HG03175 (cell line): ENCODE results near the gene SNX18.

Experiments
- ATAC-seq: cut with Tn5 transposase; IDR thresholded peaks from one replicate; pipeline ENCODE4 v1.9.1; 2021; ENCODE audit warnings: mild to moderate bottlenecking, moderate library complexity; ENCODE audit not compliant: unreplicated experiment

Gene SNX18

DNA sequence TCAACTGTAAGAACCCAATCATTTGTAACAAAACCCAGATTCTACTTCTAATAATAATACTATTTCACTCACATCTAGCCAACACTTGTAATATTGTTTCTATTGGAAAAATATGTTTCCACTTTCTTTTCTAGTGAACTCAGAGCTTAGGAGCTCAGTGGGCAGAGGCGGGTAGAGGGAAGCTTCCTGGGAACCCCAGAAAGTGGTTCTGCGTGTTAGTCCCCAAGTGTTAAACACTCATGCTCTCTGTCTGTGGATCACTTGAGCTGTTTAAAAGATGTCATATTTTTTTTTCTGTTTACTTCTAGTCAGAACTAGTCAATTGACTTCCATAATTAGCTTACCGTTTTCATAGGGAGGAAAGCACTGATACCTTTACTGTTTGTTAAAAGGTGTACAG is 20.6 kb downstream of the SNX18 start:
- no peak for ATAC-seq

DNA sequence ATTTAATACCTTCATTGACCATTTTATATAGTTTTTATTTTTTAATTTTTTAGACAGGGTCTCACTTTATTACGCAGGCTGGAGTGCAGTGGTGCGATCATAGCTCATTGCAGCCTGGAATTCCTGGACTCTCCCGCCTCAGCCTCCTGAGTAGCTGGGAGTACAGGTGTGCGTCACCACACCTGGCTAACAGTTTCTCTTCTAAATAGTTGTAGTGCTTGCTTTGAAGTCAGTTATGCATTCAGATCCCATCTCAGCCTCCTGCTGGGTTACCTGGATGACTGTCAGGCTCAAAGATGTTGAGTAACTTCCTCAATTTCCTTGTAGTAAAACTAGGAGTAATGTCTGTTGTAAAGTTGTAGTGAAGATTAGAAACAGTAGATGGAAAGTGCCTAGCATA is 21.4 kb downstream of the SNX18 start:
- no peak for ATAC-seq

DNA sequence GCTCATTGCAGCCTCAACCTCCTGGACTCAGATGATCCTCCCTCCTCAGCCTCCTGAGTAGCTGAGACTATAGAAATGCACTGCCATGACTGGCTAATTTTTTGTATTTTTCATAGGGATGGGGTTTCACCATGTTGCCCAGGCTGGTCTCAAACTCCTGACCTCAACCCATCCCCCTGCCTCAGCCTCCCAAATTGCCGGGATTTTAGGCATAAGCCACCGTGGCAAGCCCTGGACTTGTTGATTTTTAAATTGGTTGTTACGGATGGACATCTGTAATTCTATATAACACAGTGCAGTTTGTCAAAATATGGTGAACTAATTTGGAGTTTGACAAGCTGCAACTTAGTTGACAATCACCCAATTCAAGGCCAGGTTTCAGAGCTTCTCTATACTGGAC is 22.7 kb downstream of the SNX18 start:
- ATAC-seq, result no peak

DNA sequence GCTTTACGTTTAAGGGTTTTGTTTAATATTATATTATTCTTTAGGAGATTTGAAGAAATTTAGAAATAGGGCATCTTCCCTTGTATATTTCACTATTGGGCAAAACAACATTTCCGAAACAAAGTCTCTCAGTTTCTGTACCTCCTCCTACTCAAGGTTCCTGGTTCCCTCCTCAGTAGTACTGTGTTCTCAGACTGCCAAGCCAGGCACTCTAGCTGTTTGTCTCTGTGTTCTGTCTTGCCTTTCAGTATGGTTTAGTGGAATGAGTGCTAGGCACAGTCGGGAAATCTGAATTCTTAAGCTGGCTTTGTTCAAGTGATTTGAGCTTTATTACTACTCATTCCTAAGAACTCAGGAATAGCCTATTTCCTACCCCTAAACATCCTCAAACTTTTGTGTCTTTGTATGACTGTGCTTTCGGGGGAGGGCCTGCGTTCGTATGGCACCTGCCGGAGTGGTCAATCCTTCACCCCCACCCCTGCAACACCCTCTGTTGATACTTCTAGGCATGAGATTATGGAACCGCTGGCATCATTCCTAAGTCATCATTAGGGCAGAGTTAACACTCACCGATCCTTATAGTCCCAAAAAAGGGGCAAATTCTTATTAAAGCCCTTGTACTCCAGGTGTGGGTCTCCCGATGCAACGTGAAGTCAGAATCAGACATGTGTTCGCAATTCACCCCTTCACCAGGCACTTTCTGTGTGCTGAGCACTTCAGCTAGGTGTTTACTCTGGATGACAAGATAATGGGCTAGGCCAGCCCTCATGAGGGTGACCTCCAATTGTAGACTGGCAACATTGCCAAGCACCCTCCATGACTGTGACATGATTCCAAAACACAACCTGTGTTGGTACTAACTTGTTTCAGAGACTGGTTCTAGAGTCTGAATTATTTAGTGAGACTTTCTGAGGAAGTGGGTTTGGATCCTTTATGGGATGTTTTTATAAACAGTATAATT is 24.5 kb downstream of the SNX18 start:
- ATAC-seq, result no peak

DNA sequence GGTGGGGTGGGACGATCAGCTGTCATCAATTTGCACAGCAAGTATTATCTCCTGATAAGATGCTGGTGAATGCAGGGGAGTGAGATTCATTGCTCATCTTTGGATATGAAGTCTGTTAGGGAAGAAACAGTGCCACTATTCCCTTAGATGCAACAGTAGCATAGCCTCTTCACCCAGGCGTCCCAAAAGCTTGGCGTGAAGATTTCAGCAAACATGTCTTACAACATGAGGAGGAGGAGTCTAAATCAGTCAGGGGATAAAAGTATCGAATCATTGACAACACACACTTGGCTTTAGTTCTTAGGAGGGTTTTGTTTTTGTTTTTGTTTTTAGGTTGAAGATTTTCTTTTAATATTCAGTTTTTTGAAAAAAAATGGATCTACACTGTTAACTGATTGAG is 26.5 kb downstream of the SNX18 start:
- ATAC-seq, result no peak

DNA sequence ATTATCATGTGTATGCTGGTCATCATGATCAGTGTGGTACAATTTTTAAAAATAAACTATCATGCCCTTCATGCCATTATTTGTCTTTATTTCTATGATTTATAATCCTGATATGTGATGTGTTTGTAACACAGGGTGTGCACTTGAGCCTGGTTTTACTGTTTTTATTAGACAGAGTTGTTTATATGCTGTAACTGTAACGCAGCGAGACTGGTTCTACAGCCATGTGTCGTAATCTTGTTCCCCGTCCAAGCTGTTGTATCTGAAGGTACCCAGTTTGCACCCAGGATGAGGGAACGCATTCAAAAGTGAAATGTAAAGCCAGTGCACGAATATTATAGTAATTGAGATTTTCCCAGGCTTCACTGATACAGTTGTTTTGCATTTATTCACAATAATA is 28.2 kb downstream of the SNX18 start:
- ATAC-seq, result no peak

DNA sequence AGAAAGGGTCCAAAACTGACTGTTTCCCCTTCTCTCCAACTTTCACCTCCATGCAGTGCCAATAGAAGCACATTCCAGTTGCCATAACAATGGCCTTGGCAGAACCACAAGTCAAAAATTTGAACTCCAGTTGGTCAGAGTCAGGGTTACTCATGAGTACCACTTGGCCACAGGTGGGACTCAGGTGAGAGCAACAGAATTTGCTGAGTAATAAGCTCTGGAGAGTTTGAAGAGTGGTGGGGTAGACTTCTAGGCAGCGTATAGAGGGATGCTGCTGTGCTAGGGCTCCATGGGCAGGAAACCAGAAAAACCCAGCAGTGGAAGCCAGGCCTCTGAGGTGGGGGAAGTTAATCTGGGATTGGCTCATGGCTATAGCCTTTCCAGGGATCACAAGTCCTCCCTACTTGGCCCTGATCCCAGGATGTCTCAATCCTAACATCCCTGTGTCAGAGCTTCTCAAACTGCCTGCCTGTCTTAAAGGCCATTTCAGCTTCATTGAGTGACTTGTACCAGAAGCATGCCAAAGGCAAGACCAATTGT is 30.2 kb downstream of the SNX18 start:
- ATAC-seq, result no peak

DNA sequence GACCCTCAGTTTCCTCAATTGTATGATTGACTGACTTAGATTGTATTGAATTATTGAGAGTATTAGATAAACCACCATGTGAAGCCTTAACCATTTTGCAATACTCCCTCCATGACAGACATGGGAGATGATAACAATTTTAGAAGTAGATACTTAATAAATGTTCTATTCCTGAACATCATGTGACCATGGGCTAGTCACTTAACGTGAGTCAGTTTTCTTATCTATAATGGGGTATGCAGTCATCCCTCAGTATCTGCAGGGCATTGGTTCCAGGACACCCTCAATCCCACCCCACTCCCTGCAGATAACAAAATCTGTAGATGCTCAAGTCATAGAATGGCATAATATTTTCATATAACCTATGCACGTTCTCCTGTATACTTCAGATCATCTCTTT is 31.0 kb downstream of the SNX18 start:
- no peak for ATAC-seq

DNA sequence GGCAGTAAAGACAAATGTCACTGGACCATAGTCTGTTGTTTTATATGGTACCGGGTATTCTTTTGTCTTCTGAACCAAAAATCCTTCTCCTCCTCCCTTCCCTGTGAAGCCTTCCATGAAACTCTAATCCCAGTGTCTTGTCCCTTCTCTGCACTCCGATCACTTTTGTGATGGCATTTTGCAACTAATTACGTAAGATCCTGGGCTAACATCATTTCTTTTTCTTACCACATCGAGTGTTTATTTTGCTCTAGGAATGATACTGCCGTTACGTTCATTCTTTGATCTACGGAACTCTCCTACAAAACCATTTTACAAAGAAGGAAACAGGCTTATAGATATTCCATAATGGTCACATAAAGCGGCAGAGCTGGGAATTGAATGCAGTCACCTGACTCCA is 33.7 kb downstream of the SNX18 start:
- no peak for ATAC-seq

DNA sequence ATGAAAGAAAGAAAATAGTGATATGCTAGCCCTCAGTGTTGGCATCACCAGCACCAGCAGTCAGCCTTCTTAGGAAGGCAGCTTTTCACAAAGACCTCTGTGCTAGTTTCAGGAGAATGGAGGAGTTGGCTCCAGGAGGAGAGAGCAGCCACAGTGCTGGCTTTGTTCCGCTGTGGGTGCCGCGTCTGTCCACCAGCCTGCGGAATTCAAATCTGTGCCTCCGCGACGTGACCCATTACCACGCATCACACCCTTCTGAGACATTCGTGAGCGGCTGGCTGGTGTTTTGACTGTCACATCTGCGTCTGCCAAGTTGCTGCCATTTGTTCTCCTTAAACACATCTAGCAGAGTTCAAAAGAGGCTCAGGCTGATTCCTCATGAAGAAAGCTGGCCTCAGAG is 34.4 kb downstream of the SNX18 start:
- ATAC-seq, result no peak

DNA sequence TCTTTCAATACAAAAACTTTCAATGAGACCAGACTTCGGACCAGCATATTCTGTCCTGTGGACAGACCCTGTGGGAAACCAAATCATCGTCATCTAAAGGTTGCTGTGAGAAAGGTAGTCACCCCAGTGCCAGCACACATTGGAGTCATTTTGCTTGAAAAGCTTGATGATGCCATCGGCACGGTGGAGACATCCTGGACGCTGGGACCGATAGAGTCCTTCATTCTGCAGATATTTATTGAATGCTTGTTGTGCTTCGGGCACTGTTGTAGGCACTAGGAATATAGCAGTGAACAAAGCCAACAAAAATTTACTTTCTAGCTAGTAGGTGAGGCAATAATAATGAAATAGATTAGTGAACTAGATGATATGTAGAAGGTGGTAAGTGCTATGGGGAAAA is 34.9 kb downstream of the SNX18 start:
- ATAC-seq, result no peak

DNA sequence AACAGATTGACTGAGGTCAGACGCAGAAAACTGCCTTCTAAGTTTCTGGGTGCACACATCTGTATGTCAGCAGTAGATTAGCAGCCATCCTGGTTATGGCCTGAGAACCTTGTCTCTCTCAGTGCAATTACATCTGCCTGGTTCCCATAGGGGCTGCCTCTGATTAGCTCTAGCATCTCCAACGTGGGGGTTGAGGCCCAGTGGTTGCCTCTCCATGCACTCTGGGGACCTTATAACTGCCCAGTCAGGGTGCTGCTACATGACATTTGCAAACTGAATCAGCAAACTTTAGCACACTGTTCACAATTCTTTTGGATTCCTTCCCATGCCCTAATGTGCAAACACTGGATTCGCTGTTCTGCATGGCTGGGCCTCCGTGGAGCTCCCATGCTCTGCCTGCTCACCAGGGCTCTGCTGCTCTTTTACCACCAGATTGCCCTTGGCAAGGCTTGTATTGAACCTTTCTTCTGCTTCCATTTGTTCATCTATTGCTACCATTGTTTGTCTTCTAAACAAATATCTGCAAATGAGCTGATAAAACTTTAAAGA is 36.2 kb downstream of the SNX18 start:
- ATAC-seq, result no peak

DNA sequence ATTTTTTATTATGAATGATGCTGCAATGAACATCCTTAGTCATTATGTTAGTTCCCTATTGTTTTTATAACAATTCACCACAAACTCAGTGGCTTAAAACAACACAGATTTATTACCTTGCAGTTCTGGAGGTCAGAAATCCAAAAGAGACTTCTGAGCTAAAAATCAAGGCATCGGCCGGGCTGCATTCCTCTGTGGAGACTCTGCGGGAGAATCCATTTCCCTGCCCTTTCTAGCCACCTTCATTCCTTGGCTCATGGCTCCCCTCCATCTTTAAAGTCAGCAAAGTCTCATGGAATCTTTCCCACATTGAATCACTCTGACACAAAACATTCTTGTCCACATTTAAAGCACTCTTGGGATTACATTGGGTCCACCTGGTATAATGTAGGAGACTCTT is 38.6 kb downstream of the SNX18 start:
- ATAC-seq, result no peak

DNA sequence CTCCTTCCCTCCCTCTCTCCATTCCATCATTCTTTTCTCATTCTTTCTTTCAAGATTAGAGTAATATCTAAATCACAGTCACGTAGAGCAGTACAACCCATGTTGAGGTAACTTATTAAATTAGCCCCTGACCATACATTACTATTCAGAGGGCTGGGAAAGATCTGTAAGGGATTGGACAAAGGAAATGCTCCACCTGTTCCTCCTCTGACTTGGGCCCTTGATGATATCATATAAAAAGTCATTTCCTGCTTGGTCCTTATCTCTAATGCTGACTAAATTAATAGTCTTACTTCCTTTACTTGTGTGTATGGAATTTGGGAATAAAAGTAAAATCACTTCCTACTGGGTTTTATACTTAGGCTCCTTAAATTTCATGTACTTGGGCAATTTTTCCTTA is 40.8 kb downstream of the SNX18 start:
- ATAC-seq, result no peak

DNA sequence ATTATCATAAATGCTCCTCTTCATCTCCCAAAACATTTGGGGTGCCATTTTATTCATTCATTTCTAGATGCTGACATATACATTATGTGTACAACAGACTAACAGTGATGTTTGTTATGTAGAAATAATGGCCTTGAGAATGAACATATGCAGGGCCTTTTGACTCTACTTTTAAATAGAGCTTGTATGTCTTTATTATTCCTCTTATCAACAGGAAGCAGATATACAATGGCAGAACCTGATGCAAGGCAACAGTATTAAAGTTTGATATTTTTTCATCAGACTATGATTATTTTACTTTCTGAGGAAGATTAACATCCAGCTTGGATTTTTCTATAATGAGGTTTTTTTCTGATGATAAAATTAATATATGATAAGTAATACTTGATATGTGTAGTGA is 44.1 kb downstream of the SNX18 start:
- no peak for ATAC-seq

DNA sequence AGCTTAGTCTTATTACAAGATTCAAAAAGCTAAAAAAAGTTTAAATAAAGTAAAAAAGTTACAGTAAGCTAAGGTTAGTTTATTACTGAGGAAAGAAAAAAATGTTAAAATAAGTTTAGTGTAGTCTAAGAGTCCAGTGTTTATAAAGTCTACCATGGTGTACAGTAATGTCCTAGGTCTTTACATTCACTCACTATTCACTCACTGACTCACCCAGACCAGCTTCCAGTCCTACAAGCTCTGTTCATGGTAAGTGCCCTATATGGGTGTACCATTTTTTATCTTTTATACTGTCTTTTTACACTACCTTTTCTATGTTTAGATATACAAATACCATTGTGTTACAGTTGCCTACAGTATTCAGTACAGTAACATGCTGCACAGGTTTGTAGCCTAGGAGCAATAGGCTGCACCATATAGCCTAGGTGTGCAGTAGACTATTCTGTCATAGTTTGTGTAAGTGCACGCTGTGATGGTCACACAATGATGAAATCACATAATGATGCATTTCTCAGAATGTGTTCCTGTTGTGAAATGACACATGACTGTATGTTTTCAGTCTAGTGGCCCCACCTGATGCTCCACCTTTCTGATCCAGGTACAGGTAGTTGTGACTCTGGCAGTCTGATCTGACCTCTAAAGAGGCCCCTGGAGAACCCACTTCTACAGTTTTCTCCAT is 45.7 kb downstream of the SNX18 start:
- no peak for ATAC-seq

DNA sequence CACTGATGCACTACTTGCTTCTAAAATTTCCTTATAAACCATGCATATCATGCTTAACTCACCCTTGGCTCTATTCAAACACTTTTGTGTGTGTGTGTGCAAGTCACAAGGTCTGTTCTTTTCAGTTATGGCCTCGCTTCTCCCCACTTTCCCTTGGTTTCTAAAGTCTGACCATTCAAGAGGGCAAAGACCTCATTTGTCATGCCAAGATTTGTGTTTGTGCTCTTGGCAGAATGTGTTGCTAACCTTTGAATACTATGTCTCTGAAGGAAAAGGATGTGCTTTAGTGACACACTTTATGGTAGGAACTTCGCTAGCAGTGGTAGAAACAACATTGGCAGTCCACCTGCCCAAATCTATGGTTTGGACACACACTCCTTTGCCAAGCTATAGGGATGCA is 50.4 kb downstream of the SNX18 start:
- ATAC-seq, result no peak

DNA sequence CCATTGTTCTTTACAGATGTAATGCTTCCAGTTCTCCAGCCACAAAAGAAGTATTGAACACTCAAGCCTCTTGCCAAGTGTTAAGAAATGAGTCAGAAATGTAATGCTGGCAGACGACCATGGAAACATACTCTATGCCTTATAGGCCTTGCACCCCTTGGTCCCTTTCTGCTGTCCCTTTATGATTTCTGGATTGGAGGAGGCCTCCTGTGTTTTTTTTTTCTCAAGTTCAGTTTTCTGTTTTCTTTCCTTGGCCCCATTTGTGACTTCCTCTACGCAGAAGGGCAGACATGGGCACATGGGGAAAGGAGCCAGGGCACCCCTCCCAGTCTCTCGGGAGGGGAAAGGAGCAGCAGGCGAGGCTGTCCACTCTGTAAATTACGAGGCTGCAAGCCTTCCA is 53.4 kb downstream of the SNX18 start:
- no peak for ATAC-seq

DNA sequence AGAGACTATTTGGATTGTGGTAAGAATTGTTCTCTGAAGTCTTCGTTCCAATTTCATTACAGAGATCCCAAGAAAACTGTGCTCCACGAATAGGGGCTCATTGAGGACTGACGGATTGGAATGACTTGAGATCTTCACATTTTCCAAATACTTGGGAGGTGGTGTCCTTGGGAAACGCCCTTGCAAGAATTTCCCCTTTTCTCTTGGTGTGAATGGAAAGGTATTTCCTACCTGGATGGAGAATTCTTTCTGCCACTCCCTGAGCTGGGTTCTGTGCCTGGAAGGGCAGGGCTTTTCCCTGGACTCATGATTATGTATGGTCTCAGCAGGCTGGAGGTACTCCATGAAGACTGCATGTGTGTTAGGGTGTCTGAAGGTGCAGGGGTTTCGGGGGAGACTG is 53.9 kb downstream of the SNX18 start:
- no peak for ATAC-seq

DNA sequence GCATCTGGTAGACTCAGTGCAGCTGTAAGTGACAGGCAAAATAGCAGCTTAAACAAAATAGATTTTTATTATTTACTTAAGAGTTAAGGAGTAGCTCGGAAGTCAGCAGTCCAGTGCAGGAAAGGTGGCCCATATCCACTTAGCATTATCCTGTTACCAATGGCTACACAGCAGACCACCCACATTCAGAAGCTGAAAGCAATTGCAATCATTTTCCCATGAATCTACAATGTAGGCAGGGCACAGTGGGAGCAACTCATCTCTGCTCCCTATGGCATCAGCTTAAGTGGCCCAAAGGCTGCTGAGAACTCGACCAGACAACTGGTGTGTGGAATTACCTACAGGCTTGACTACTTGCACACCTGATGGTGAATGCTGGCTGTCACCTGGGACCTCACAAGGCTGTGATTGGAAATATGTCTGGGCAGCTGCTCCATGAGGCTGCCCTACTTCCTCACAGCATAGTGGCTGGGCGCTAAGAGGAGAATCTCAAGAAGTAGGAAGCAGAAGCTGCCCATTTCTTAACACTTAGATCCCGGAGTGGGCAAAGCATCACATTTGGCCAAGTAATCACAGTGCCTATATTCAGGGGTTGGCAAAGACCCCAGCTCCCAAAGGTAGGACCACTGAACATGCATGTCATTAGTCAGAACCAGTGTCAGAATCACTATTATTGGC is 56.4 kb downstream of the SNX18 start:
- ATAC-seq, result no peak

DNA sequence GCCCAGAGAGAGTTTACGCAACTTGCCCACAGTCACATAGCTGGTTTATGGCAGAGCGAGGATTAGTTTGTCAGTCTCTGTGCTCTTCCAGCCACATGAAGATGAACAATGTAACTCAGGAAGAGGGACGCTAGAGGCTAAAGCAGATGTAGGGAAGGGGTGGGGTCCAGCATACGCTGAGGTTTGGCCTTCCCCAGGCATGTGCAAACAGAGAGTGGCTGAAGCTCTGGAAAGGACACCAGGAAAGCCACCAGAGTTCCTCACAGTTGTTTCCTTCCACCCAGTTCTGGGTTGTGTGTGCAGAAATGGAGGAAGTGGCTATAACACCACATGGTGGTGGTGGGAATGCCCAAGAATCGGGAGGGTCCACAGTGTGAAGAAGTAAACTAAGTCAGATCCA is 60.0 kb downstream of the SNX18 start:
- ATAC-seq, result no peak
